Progenitor cell of endocrine pancreas (in vitro differentiated cells): ENCODE data around the gene AP4B1. TPM values are rescaled to one million over a fixed set of nuclear protein-coding genes. Genes with fewer than 3 reads are reported as not detected.

ENCODE experiments used
- DNase-seq: peaks from one replicate; pipeline ENCODE4 v3.0.0; 2021; ENCODE audit warnings: low spot score; ENCODE audit not compliant: unreplicated experiment
- H3K27ac Mint-ChIP-seq: 2 replicates; pipeline ENCODE4 v1.8.0; 2021; ENCODE audit warnings: mild to moderate bottlenecking, moderate library complexity, mixed read lengths
- H3K27me3 Mint-ChIP-seq: 2 replicates; pipeline ENCODE4 v1.8.0; 2021; ENCODE audit warnings: mixed read lengths
- H3K36me3 Mint-ChIP-seq: 2 replicates; pipeline ENCODE4 v1.8.0; 2022; ENCODE audit warnings: mixed read lengths; ENCODE audit not compliant: insufficient read depth
- H3K4me1 Mint-ChIP-seq: 2 replicates; pipeline ENCODE4 v1.8.0; 2021; ENCODE audit warnings: low read depth, mixed read lengths
- H3K4me3 Mint-ChIP-seq: 2 replicates; pipeline ENCODE4 v1.8.0; 2021; ENCODE audit warnings: low read depth, mild to moderate bottlenecking, moderate library complexity, mixed read lengths
- H3K9me3 Mint-ChIP-seq: 2 replicates; pipeline ENCODE4 v1.8.0; 2021; ENCODE audit warnings: low read depth, mixed read lengths
- total RNA-seq: library from RNA; stranded (reverse); gene quantifications from 2 replicates; pipeline ENCODE4 v1.2.1, GENCODE V29; 2021
- TF ChIP-seq, protein P1 (sequence below): fragments of 200-600 bp; sonication (generic); IDR thresholded peaks from one replicate; pipeline ENCODE4 v1.5.0; 2021; ENCODE audit warnings: antibody characterized with exemption, mild to moderate bottlenecking; ENCODE audit not compliant: unreplicated experiment

Gene AP4B1
- total RNA-seq, 1 donor from 2014 or later = 20.2 TPM

DNA sequence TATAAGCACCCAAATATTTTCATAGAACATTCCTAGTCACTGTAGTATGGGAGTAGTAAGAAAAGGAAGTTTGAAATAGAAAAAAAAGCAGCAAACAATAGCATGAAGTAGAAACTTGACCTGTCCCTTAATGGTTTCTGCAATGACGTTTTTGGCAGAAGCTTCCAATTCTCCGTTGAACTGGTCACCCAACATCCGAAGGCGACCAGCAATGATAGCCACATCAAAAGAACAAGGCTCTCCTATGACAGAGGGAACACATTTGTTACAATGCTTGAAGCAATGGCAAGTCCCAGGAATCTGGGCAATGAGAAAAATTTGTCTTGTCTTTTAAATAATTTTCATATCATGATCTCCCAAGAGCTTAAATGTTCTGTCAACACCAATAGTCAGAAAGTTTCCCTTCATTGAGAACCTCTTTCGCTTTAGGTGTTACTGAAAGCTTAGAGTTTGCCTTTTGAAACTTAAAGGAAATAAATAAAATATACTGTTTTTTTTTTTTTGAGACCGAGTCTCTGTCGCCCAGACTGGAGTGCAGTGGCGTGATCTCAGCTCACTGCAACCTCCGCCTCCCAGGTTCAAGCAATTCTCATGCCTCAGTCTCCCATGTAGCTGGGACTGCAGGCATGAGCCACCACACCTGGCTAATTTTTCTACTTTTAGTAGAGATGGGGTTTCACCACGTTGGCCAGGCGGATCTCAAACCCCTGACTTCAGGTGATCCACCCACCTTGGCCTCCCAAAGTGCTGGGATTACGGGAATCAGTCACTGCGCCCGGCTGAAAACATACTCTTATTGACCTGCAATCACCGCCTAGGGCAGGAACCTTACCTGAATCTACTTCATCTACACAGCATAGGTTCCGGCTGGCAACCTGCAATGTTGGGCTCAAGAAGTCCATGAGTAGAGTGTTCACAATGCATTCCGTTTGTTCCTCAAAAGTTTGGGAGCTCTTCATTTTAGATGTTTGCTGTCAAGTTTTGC is 17.9 kb downstream of the AP4B1 start:
- H3K27me3 Mint-ChIP-seq = no peaks in the 10 kb centered on the region

DNA sequence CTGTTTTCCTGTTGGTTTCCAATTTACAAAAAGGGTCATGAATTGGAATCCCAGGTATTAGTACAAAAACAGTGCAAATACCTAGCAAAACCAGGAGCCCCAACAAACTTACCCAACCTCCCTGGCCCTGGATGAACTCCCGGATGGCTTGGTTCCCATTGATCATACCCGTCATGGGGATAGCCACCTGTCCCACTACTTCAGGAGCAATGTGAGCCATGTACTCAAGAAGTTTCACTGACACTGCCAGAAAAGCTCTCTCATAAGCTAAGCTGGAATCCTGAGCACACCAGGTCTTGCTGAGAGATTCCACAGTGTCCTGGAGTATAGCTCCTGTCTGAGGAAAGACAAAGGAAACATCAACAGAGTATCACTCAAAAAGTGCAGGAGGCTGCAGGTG is 22.9 kb downstream of the AP4B1 start:
- TF ChIP-seq, protein P1, sequence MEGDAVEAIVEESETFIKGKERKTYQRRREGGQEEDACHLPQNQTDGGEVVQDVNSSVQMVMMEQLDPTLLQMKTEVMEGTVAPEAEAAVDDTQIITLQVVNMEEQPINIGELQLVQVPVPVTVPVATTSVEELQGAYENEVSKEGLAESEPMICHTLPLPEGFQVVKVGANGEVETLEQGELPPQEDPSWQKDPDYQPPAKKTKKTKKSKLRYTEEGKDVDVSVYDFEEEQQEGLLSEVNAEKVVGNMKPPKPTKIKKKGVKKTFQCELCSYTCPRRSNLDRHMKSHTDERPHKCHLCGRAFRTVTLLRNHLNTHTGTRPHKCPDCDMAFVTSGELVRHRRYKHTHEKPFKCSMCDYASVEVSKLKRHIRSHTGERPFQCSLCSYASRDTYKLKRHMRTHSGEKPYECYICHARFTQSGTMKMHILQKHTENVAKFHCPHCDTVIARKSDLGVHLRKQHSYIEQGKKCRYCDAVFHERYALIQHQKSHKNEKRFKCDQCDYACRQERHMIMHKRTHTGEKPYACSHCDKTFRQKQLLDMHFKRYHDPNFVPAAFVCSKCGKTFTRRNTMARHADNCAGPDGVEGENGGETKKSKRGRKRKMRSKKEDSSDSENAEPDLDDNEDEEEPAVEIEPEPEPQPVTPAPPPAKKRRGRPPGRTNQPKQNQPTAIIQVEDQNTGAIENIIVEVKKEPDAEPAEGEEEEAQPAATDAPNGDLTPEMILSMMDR = no peak
- Mint-ChIP-seq H3K27ac (no peak overlapping the region), H3K9me3 (no peaks in the 10 kb centered on the region), H3K4me3 (no peak overlapping the region), H3K27me3 (no peaks in the 10 kb centered on the region), H3K4me1 (peaks cover 17% of the 10 kb centered on the region), H3K36me3 (no peaks in the 10 kb centered on the region)
- no peak for DNase-seq

More for the DNA sequence above, 17.9 kb downstream of the AP4B1 start:
- Mint-ChIP-seq H3K9me3 (no peaks in the 10 kb centered on the region), H3K36me3 (no peaks in the 10 kb centered on the region), H3K27ac (no peak overlapping the region), H3K4me3 (no peak overlapping the region), H3K4me1 (peaks cover under 1% of the 10 kb centered on the region)
- no peak for DNase-seq
- TF ChIP-seq, protein P1 = no peak

DNA sequence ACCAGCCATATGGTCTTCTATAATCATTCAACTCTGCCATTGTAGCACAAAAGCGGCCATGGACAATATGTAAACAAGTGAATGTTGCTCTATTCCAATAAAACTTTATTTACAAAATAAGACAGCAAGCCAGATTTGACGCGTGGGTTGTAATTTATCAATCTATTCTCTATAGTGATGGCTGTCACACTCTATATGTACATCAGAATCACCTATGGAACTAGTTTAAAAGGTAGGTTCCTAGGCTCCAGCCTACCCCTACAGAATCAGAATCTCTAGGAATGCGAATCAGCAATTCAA is 24.9 kb downstream of the AP4B1 start:
- Mint-ChIP-seq H3K4me1 (peaks cover 17% of the 10 kb centered on the region), H3K27me3 (no peaks in the 10 kb centered on the region), H3K4me3 (no peak overlapping the region), H3K36me3 (no peaks in the 10 kb centered on the region), H3K27ac (no peak overlapping the region), H3K9me3 (no peaks in the 10 kb centered on the region)
- DNase-seq = no peak
- TF ChIP-seq, protein P1 = no peak

DNA sequence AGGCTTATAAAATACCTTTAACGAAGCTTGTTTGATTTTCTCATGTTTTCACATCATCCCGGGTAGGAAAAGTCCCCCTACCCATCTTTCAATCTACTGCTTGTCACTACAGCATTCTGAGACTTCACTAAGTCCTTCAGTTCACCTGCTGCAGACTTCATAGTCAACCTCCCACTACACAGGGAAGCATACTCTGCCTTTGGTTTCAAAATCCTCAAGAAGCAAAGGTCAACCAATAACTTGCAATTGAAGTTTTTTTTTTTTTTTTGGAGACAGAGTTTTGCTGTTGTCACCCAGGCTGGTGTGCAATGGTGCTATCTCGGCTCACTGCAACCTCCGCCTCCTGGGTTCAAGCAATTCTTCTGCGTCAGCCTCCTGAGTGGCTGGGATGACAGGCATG is 28.4 kb downstream of the AP4B1 start:
- Mint-ChIP-seq H3K27me3 (no peaks in the 10 kb centered on the region), H3K27ac (no peak overlapping the region)

DNA sequence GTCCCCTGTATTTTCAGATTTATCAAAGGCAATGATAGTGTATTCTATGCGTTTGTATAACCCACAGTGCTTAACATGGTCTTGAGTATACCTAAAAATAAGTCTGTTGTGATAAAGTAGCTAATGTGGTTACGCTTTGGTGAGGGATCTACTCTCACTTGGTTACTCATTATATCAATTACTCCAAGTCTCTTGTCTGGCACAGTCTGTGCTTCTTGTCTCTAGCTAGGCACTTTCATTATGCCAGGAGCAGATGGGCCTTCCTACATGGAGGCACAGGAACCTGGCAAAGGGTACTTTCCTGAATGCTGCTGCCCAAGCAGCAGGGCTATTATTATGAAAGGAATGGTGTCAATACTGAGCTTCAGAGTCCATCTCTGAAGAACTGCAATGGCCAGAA is 28.9 kb downstream of the AP4B1 start:
- H3K4me3 Mint-ChIP-seq = no peak overlapping the region
- H3K27me3 Mint-ChIP-seq = no peaks in the 10 kb centered on the region
- no peak for DNase-seq
- TF ChIP-seq, protein P1 = no peak
- no peaks in the 10 kb centered on the region for H3K9me3 Mint-ChIP-seq
- H3K27ac Mint-ChIP-seq = no peak overlapping the region
- H3K36me3 Mint-ChIP-seq = no peaks in the 10 kb centered on the region
- peaks cover 11% of the 10 kb centered on the region for H3K4me1 Mint-ChIP-seq

More for the DNA sequence above, 28.4 kb downstream of the AP4B1 start:
- Mint-ChIP-seq H3K9me3 (no peaks in the 10 kb centered on the region), H3K36me3 (no peaks in the 10 kb centered on the region), H3K4me1 (peaks cover 16% of the 10 kb centered on the region), H3K4me3 (no peak overlapping the region)
- no peak for DNase-seq
- TF ChIP-seq, protein P1 = no peak
